B cell (primary cell): ENCODE measurements around the gene SLC30A9. TPM values are rescaled to one million over a fixed set of nuclear protein-coding genes. Genes with fewer than 3 reads are reported as not detected.

Experiments
- ATAC-seq: fragments of 200-7000 bp; cut with Tn5 transposase; one replicate; pipeline ENCODE4 v1.10.0; 2021; ENCODE audit warnings: low read depth, mild to moderate bottlenecking, moderate number of reproducible peaks, moderate library complexity
- CTCF ChIA-PET: fragments of 350-600 bp; sonication (Branson Sonifier 250); formaldehyde crosslinking; loops from one replicate; lab custom pipeline; 2021; ENCODE audit warnings: antibody characterized with exemption, inconsistent platforms; lab: Charles Lee
- POLR2A ChIA-PET: fragments of 350-600 bp; sonication (Branson Sonifier 250); formaldehyde crosslinking; loops from one replicate; lab custom pipeline; 2021; ENCODE audit warnings: antibody characterized with exemption; lab: Charles Lee
- DNase-seq: peaks from one replicate; pipeline ENCODE4 v3.0.0; 2013
- H2AFZ ChIP-seq: 2 replicates; pipeline ENCODE4 v1.6.1; 2012; ENCODE audit warnings: mild to moderate bottlenecking, low read depth, low read length; ENCODE audit not compliant: insufficient read depth, poor library complexity, severe bottlenecking
- H3K27ac ChIP-seq, 2 donors: 1 replicate in 1 of 2; 2 replicates in 1 of 2; pipeline ENCODE4 v1.5.1; 2012 to 2013; ENCODE audit warnings: low read length in 2 of 2, mild to moderate bottlenecking in 2 of 2, moderate library complexity in 1 of 2
- H3K27me3 ChIP-seq, 4 experiments: fragments of 200-600 bp in 1 of 4; sonication (generic) in 1 of 4; replicated peaks in 1 of 4; 1 replicate in 2 of 4; 2 replicates in 2 of 4; pipeline versions ENCODE4 v1.6.1 to v1.7.0; 2013 to 2016; ENCODE audit warnings: low read length in 3 of 4, mild to moderate bottlenecking in 2 of 4, mixed read lengths in 1 of 4, moderate library complexity in 1 of 4; ENCODE audit not compliant: insufficient read depth in 4 of 4, control insufficient read depth in 3 of 4; ENCODE audit errors: control extremely low read depth in 1 of 4
- H3K36me3 ChIP-seq, 2 experiments: replicated peaks in 1 of 2; 1 replicate in 1 of 2; 2 replicates in 1 of 2; pipeline versions ENCODE4 v1.6.1 to v1.7.1; 2013; ENCODE audit warnings: low read length in 1 of 2; ENCODE audit not compliant: insufficient read depth in 2 of 2, control insufficient read depth in 1 of 2; ENCODE audit errors: control extremely low read depth in 1 of 2, extremely low read depth in 1 of 2
- H3K4me1 ChIP-seq, 2 donors: fragments of 200-600 bp in 1 of 2; sonication (generic) in 1 of 2; 1 replicate in 1 of 2; 2 replicates in 1 of 2; pipeline versions ENCODE4 v1.5.1 to v1.6.1; 2013 to 2017; ENCODE audit warnings: low read length in 2 of 2; ENCODE audit not compliant: control insufficient read depth in 2 of 2, insufficient read depth in 2 of 2
- H3K4me2 ChIP-seq: replicated peaks from 2 replicates; pipeline ENCODE3; 2012; ENCODE audit warnings: mild to moderate bottlenecking, low read depth, low read length; ENCODE audit not compliant: poor library complexity, severe bottlenecking
- H3K4me3 ChIP-seq, 5 experiments: fragments of 200-600 bp in 1 of 5; sonication (generic) in 1 of 5; 1 replicate in 3 of 5; 2 replicates in 2 of 5; pipeline versions ENCODE4 v1.5.1 to v1.7.0; 2011 to 2016; ENCODE audit warnings: low read length in 4 of 5, mild to moderate bottlenecking in 4 of 5, low read depth in 2 of 5, control low read depth in 1 of 5, moderate library complexity in 1 of 5; ENCODE audit not compliant: insufficient read depth in 1 of 5; ENCODE audit errors: control extremely low read depth in 1 of 5, extremely low read depth in 1 of 5
- H3K79me2 ChIP-seq: fragments of 200-600 bp; sonication (generic); one replicate; pipeline ENCODE4 v1.6.0; 2016; ENCODE audit warnings: low read length; ENCODE audit not compliant: control insufficient read depth, insufficient read depth
- H3K9ac ChIP-seq: fragments of 200-600 bp; sonication (generic); 2 replicates; pipeline ENCODE4 v1.6.1; 2017; ENCODE audit warnings: mild to moderate bottlenecking, low read length, moderate library complexity
- H3K9me3 ChIP-seq, 3 donors: one replicate each; pipeline versions ENCODE4 v1.6.1 to v1.7.1; 2013; ENCODE audit warnings: low read length in 2 of 3; ENCODE audit not compliant: control insufficient read depth in 2 of 3, insufficient read depth in 1 of 3; ENCODE audit errors: control extremely low read depth in 1 of 3
- H4K20me1 ChIP-seq: 2 replicates; pipeline ENCODE4 v1.6.0; 2012; ENCODE audit warnings: mild to moderate bottlenecking, low read length; ENCODE audit not compliant: insufficient read depth, control insufficient read depth, poor library complexity, severe bottlenecking
- H3K27ac Mint-ChIP-seq: one replicate; pipeline ENCODE4 v1.8.0; 2021; ENCODE audit warnings: mixed read lengths
- H3K27me3 Mint-ChIP-seq: one replicate; pipeline ENCODE4 v1.8.0; 2021; ENCODE audit warnings: mixed read lengths
- H3K4me1 Mint-ChIP-seq: one replicate; pipeline ENCODE4 v1.8.0; 2021; ENCODE audit warnings: mixed read lengths
- H3K4me3 Mint-ChIP-seq: one replicate; pipeline ENCODE4 v1.8.0; 2021; ENCODE audit warnings: mixed read lengths
- H3K9me3 Mint-ChIP-seq: one replicate; pipeline ENCODE4 v1.8.0; 2022; ENCODE audit warnings: mixed read lengths; ENCODE audit not compliant: insufficient read depth
- CTCF ChIP-seq: fragments of 200-600 bp; IDR thresholded peaks from one replicate; pipeline ENCODE4 v1.8.0; 2022; ENCODE audit warnings: antibody characterized with exemption, mild to moderate bottlenecking
- EZH2 ChIP-seq: IDR thresholded peaks from 2 replicates; pipeline ENCODE4 v1.6.1; 2012; ENCODE audit warnings: borderline replicate concordance, low read depth, mild to moderate bottlenecking, moderate library complexity, low read length; ENCODE audit not compliant: insufficient read depth, poor library complexity, severe bottlenecking
- WGBS: methylation state at CpG from one replicate; pipeline ENCODE4 v1.1.5; 2013; ENCODE audit warnings: missing lambda C conversion rate; ENCODE audit not compliant: insufficient coverage; 5-methylcytosine and 5-hydroxymethylcytosine counted together
- intact Hi-C: fragments of 100-400 bp; cut with micrococcal nuclease; formaldehyde crosslinking; loops from one replicate; pipeline ENCODE4 v1.10.0; 2022
- polyA plus RNA-seq: library from polyadenylated mRNA; depleted of rRNA; stranded (reverse); fragments of >200 nt; gene quantifications from 2 replicates; pipeline ENCODE4 v1.2.3, GENCODE V29; 2012
- total RNA-seq, 2 donors: library from RNA; stranded (reverse); fragments of 120-200 nt in 1 of 2; gene quantifications; 1 replicate in 1 of 2; 2 replicates in 1 of 2; pipeline versions ENCODE4 v1.2.3 to v1.2.4, GENCODE V29; 2013 to 2022

Gene SLC30A9
- total and polyA plus RNA-seq, 2 donors (not counting 1 experiment from before 2014, with no cell fraction given): 9.9 to 37.0 TPM

GRCh38 chr4:41994461-41994985 lies 4.2 kb downstream of the SLC30A9 start:
- H3K27me3 Mint-ChIP-seq: no peaks in the 10 kb centered on the region
- Histone ChIP-seq H3K4me3 (no peak overlapping the region), H3K79me2 (peaks cover 74% of the 10 kb centered on the region), H3K36me3 (peaks cover 0 to 3% of the 10 kb centered on the region in 2 experiments), H2AFZ (no peak overlapping the region), H3K4me2 (no peak overlapping the region), H3K9me3 (no peaks in the 10 kb centered on the region), H4K20me1 (peaks cover 18% of the 10 kb centered on the region), H3K27ac (no peak overlapping the region), H3K4me1 (peaks cover 12 to 19% of the 10 kb centered on the region in 2 donors), H3K9ac (no peak overlapping the region), H3K27me3 (no peaks in the 10 kb centered on the region)
- H3K27ac Mint-ChIP-seq: no peak overlapping the region
- CTCF ChIA-PET: no interaction called here
- intact Hi-C loops: no loop called here
- 86% methylated on average over 1 of the region's 3 CpGs for WGBS
- TF ChIP-seq CTCF: no peak
- TF ChIP-seq EZH2: no peak
- H3K4me3 Mint-ChIP-seq: no peak overlapping the region
- ATAC-seq (no peak), DNase-seq (no peak)
- peaks cover 22% of the 10 kb centered on the region for H3K4me1 Mint-ChIP-seq
- POLR2A ChIA-PET: no interaction called here
- H3K9me3 Mint-ChIP-seq: no peaks in the 10 kb centered on the region

- H3K9me3 Mint-ChIP-seq: no peaks in the 10 kb centered on the region
- intact Hi-C loops: no loop called here
- POLR2A ChIA-PET: no interaction called here
- no peak overlapping the region for H3K4me3 ChIP-seq
- peaks cover 18% of the 10 kb centered on the region for H4K20me1 ChIP-seq
- H3K4me1 Mint-ChIP-seq: peaks cover 2% of the 10 kb centered on the region
- no peak for ATAC-seq
- peaks cover 50% of the 10 kb centered on the region for H3K79me2 ChIP-seq
- peaks cover 5 to 13% of the 10 kb centered on the region in 2 experiments for H3K36me3 ChIP-seq
- no peak overlapping the region for H2AFZ ChIP-seq
- no peak overlapping the region for H3K27ac ChIP-seq
- DNase-seq: no peak
- 100% methylated on average over 1 of the region's 3 CpGs for WGBS
- H3K4me3 Mint-ChIP-seq: no peak overlapping the region
- H3K9me3 ChIP-seq: no peaks in the 10 kb centered on the region
- no peak for TF ChIP-seq EZH2
- TF ChIP-seq CTCF: no peak
- no peak overlapping the region for H3K4me2 ChIP-seq
- no peak overlapping the region for H3K27ac Mint-ChIP-seq
- H3K9ac ChIP-seq: no peak overlapping the region
- H3K27me3 ChIP-seq: no peaks in the 10 kb centered on the region
- no peaks in the 10 kb centered on the region for H3K4me1 ChIP-seq
- CTCF ChIA-PET: no interaction called here
- no peaks in the 10 kb centered on the region for H3K27me3 Mint-ChIP-seq
These were observed 7.7 kb downstream of the SLC30A9 start for GRCh38 chr4:41998019-41998418.
